IPS-18c (cell line): Measurements from ENCODE around the gene RRBP1.
A peak's percentile ranks its signal among the peaks of the same experiment; 100 is the strongest.

Source experiments
- H3K4me3 ChIP-seq: 2 replicates; pipeline ENCODE4 v1.7.0; 2013; ENCODE audit warnings: low read depth, mild to moderate bottlenecking, low read length, moderate library complexity; ENCODE audit not compliant: insufficient read depth
- H3K9me3 ChIP-seq: one replicate; pipeline ENCODE4 v1.6.1; 2013; ENCODE audit warnings: mild to moderate bottlenecking, low read length, moderate library complexity; ENCODE audit not compliant: control insufficient read depth, insufficient read depth

Gene RRBP1

GRCh38 chr20:17688965-17689364 lies 6.9 kb upstream of the RRBP1 start:
- H3K4me3 ChIP-seq: no peak overlapping the region
- H3K9me3 ChIP-seq: no peaks in the 10 kb centered on the region

DNA sequence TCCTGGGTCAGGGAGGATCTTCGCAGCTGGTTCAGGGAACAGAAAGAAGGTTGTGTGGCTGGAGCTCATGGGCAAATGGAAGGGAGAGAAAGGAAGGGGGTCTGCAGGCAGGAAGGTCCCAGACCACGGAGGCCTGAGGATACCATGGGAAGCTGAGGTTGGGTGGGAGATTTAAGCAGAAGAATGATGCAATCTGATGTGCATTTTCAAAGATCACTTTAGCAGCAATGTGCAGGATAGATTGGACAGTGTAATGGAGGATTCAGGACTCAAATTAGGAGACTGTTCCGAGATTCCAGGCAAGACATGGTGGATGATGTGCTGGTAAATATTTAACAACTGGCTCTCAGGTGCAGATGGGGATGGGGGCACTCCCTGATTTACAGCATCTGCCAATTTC lies 5.8 kb upstream of the RRBP1 start:
- Histone ChIP-seq H3K9me3 (no peaks in the 10 kb centered on the region), H3K4me3 (no peak overlapping the region)

GRCh38 chr20:17685168-17685567 lies 3.1 kb upstream of the RRBP1 start:
- H3K4me3 ChIP-seq: no peak overlapping the region

GRCh38 chr20:17684077-17684888 lies 2.2 kb upstream of the RRBP1 start:
- H3K4me3 ChIP-seq: no peak overlapping the region
- H3K9me3 ChIP-seq: no peaks in the 10 kb centered on the region

More at GRCh38 chr20:17685168-17685567, 3.1 kb upstream of the RRBP1 start:
- H3K9me3 ChIP-seq: no peaks in the 10 kb centered on the region

GRCh38 chr20:17683218-17684076 lies 1.4 kb upstream of the RRBP1 start:
- H3K4me3 ChIP-seq: peak overlapping the region; percentile 44; the same call in 1 of the 2 replicates
- no peaks in the 10 kb centered on the region for H3K9me3 ChIP-seq

- Histone ChIP-seq H3K4me3 (peak overlapping the region; percentile 44; the same call in 1 of the 2 replicates), H3K9me3 (no peaks in the 10 kb centered on the region)
Observed at GRCh38 chr20:17682889-17683198, 802 bp upstream of the RRBP1 start.

- Histone ChIP-seq H3K9me3 (no peaks in the 10 kb centered on the region), H3K4me3 (peak overlapping the region; percentile 90)
Observed at GRCh38 chr20:17681726-17682102, 328 bp downstream of the RRBP1 start.

DNA sequence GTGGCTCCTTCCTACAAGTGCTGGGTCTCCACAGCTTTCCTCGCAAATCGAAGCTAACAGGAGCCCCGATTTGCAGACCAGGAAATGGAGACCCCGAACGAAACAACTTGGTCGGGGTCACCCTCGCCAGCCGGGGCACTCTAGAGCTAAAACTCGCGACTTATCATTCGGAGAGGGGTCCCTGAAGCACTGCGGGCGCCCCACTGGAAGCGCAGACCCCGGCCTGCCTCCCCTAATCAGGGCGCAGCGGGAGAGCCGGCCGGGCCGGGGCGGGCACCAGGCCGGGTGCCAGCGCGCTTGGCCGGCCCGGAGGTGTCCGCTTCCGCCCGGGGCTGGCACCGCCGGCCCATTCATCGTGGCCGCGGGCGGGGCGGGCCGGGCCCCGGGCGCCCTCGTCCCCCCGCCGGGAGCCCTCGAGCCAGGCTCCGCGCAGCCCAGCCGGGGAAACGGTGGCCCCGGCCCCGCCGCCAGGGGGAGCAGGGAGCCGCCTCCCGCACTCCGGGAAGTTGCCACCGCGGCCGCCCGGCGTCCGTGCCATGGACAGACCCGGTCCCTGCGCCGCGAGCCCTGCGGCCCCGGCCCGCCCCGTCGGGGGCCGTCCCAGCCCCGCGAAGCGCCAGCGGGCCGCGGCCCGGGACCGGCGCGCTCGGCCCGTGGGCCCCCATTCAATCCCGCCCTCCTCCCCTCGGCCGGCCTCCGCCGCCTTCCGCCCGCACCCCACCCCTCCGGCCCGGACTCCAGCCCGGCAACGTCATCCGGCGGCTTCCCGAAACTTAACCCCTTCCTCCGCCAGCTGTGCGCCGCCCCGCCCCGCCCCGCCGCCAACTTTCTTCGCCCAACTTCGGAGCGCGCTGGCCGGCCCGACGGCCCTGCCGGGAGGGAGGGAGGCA lies 961 bp downstream of the RRBP1 start:
- H3K4me3 ChIP-seq: peak overlapping the region; percentile 77
- H3K9me3 ChIP-seq: no peaks in the 10 kb centered on the region

GRCh38 chr20:17679941-17680835 lies 1.9 kb downstream of the RRBP1 start:
- Histone ChIP-seq H3K4me3 (peak overlapping the region; percentile 77), H3K9me3 (no peaks in the 10 kb centered on the region)

- H3K4me3 ChIP-seq: no peak overlapping the region
- H3K9me3 ChIP-seq: no peaks in the 10 kb centered on the region
Observed at GRCh38 chr20:17678886-17679285, 3.2 kb downstream of the RRBP1 start.

- H3K9me3 ChIP-seq: no peaks in the 10 kb centered on the region
- no peak overlapping the region for H3K4me3 ChIP-seq
Observed at GRCh38 chr20:17678295-17678694, 3.7 kb downstream of the RRBP1 start.

- H3K4me3 ChIP-seq: no peak overlapping the region
- H3K9me3 ChIP-seq: no peaks in the 10 kb centered on the region
Observed at GRCh38 chr20:17676942-17677341, 5.1 kb downstream of the RRBP1 start.

- no peaks in the 10 kb centered on the region for H3K9me3 ChIP-seq
- H3K4me3 ChIP-seq: no peak overlapping the region
Observed at GRCh38 chr20:17676378-17676759, 5.7 kb downstream of the RRBP1 start.

- Histone ChIP-seq H3K4me3 (no peak overlapping the region), H3K9me3 (no peaks in the 10 kb centered on the region)
Observed at GRCh38 chr20:17675519-17676377, 6.3 kb downstream of the RRBP1 start.

- H3K4me3 ChIP-seq: no peak overlapping the region
- H3K9me3 ChIP-seq: no peaks in the 10 kb centered on the region
Observed at GRCh38 chr20:17674722-17675518, 7.1 kb downstream of the RRBP1 start.
